ENCODE results near the gene DOCK9.

The DOCK9 gene

DNA sequence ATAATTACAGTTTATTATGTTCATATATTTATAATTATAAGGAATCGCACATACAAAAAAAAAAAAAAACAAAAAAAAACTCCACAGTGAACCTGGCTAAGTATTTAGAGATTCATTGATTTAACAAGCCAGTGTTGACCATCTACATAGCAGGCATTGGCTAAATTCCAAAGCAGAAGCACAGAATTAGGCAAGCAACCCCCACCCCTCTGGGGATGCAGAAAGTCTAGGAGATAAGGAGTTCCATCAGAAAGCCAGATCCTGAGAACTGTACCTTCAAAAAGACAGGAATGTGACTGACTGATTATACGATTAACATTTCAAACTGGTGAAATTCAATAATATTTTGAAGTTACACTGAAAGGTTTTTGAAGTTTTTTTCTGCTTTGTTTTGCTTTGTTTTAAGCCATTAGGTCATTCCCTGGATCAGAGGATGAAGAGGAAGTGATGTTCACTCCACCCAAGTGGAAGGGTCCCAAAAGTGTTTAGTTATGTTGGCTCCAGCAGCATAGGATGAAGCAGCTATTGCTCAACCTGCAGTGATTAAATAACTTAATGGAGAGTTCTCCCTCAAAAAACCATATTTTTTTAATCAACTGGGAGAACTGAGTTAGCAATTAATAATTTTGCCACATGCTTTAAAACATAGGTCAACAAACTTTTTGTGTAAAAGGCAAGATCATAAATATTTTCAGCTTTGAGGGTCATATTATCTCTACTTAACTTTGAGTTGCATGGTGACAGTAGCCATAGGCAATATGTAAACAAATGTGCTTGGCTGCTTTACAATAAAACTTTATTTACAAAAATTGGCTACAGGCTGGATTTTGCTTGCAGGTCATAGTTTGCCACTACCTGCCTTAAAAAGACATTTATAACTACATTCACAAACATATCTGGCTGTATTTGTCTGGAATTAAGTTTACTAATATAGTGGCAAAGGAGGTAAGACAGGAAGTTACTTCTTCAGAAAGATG lies 49.6 kb downstream of the DOCK9 start:
- TF ChIP-seq TAF1 (IDR thresholded peaks at IDR 0.05; ENCODE audit: low read depth) (no peak), RAD21 (IDR thresholded peaks at IDR 0.05; ENCODE audit: low read depth) (no peak), TCF12 (IDR thresholded peaks at IDR 0.05; ENCODE audit: low read depth) (no peak), CEBPB (IDR thresholded peaks at IDR 0.05) (no peak), YY1 (IDR thresholded peaks at IDR 0.05; ENCODE audit: low read depth) (no peak), TEAD4 (IDR thresholded peaks at IDR 0.05) (no peak), FOXM1 (IDR thresholded peaks at IDR 0.05; ENCODE audit: borderline replicate concordance, low read depth) (no peak), EGR1 (IDR thresholded peaks at IDR 0.05) (no peak), NFIC (IDR thresholded peaks at IDR 0.05) (no peak), CREB1 (IDR thresholded peaks at IDR 0.05; ENCODE audit: low read depth) (no peak), ZBTB7A (IDR thresholded peaks at IDR 0.05; ENCODE audit: low read depth) (no peak), EP300 (IDR thresholded peaks at IDR 0.05; ENCODE audit: borderline replicate concordance) (no peak)
- TF ChIP-seq, protein P1, sequence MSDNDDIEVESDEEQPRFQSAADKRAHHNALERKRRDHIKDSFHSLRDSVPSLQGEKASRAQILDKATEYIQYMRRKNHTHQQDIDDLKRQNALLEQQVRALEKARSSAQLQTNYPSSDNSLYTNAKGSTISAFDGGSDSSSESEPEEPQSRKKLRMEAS (IDR thresholded peaks at IDR 0.05): no peak
- TF ChIP-seq, protein P2, sequence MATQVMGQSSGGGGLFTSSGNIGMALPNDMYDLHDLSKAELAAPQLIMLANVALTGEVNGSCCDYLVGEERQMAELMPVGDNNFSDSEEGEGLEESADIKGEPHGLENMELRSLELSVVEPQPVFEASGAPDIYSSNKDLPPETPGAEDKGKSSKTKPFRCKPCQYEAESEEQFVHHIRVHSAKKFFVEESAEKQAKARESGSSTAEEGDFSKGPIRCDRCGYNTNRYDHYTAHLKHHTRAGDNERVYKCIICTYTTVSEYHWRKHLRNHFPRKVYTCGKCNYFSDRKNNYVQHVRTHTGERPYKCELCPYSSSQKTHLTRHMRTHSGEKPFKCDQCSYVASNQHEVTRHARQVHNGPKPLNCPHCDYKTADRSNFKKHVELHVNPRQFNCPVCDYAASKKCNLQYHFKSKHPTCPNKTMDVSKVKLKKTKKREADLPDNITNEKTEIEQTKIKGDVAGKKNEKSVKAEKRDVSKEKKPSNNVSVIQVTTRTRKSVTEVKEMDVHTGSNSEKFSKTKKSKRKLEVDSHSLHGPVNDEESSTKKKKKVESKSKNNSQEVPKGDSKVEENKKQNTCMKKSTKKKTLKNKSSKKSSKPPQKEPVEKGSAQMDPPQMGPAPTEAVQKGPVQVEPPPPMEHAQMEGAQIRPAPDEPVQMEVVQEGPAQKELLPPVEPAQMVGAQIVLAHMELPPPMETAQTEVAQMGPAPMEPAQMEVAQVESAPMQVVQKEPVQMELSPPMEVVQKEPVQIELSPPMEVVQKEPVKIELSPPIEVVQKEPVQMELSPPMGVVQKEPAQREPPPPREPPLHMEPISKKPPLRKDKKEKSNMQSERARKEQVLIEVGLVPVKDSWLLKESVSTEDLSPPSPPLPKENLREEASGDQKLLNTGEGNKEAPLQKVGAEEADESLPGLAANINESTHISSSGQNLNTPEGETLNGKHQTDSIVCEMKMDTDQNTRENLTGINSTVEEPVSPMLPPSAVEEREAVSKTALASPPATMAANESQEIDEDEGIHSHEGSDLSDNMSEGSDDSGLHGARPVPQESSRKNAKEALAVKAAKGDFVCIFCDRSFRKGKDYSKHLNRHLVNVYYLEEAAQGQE (IDR thresholded peaks at IDR 0.05; ENCODE audit: low read depth): no peak

DNA sequence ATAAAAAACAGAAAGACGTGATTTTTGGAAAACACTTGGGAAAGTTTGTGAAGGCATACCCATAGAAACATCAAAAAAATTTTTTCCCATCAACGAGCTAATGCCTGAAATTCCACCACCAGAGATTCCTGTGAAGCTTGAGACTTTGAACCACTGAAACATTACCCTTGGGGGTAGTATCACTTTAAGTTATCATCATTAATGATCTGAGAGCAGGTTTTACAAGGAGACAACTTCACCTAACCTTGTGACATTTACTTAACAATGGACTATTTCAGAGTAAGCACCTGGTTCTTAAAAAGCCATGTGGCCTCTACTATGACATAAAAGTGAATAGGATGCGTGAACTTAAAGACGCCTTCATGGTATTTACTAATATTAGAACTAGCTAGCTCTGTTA lies 51.9 kb downstream of the DOCK9 start:
- no peak for TF ChIP-seq RAD21 (IDR thresholded peaks at IDR 0.05; ENCODE audit: low read depth)
- TF ChIP-seq, protein P2 (IDR thresholded peaks at IDR 0.05; ENCODE audit: low read depth): no peak
- no peak for TF ChIP-seq TCF12 (IDR thresholded peaks at IDR 0.05; ENCODE audit: low read depth)
- no peak for TF ChIP-seq CREB1 (IDR thresholded peaks at IDR 0.05; ENCODE audit: low read depth)
- TF ChIP-seq EP300 (IDR thresholded peaks at IDR 0.05; ENCODE audit: borderline replicate concordance): no peak
- no peak for TF ChIP-seq TAF1 (IDR thresholded peaks at IDR 0.05; ENCODE audit: low read depth)
- TF ChIP-seq, protein P1 (IDR thresholded peaks at IDR 0.05): no peak
- no peak for TF ChIP-seq CEBPB (IDR thresholded peaks at IDR 0.05)
- no peak for TF ChIP-seq EGR1 (IDR thresholded peaks at IDR 0.05)

DNA sequence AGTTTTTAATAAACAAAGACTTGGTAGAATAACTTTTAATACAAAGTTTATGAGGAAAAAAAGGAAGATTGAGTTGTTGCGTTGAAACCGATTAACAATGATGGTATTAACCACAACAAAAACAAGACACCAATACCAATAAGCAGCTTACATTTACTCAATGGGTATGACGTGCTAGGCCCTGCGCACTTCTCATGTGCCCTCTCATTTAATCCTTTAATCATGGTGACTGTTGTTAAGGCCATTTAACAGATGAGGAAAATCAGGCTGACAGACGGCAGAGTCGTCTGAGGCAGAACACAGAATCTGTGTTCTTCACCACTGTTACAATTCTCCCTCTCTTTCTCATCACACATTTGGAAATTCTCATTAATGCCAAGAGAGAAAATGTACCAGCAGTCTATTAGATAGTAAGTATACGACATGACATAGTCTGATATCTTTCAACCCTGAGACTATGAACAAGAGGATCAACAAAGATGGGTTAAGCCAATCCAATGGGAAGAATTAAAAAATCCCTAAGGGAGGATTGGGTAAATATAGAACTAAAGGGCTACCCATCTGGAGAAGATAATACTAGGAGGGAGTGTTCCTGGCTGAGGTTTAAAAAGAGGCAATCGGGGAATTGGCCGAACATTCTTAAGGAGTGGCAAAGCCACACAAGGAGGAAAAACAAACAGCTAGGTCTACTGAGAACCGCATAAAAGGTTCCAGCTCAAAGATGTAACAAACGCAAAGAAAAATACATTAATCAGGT lies 54.0 kb downstream of the DOCK9 start:
- TF ChIP-seq, protein P1 (IDR thresholded peaks at IDR 0.05): no peak
- TF ChIP-seq, protein P2 (IDR thresholded peaks at IDR 0.05; ENCODE audit: low read depth): no peak
- TF ChIP-seq EGR1 (IDR thresholded peaks at IDR 0.05) (no peak), CEBPB (IDR thresholded peaks at IDR 0.05) (no peak), EP300 (IDR thresholded peaks at IDR 0.05; ENCODE audit: borderline replicate concordance) (no peak), TCF12 (IDR thresholded peaks at IDR 0.05; ENCODE audit: low read depth) (no peak), RAD21 (IDR thresholded peaks at IDR 0.05; ENCODE audit: low read depth) (no peak), TEAD4 (IDR thresholded peaks at IDR 0.05) (no peak), CREB1 (IDR thresholded peaks at IDR 0.05; ENCODE audit: low read depth) (no peak), NFIC (IDR thresholded peaks at IDR 0.05) (no peak), TAF1 (IDR thresholded peaks at IDR 0.05; ENCODE audit: low read depth) (no peak)
- TF ChIP-seq, protein P3, sequence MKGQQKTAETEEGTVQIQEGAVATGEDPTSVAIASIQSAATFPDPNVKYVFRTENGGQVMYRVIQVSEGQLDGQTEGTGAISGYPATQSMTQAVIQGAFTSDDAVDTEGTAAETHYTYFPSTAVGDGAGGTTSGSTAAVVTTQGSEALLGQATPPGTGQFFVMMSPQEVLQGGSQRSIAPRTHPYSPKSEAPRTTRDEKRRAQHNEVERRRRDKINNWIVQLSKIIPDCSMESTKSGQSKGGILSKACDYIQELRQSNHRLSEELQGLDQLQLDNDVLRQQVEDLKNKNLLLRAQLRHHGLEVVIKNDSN (IDR thresholded peaks at IDR 0.05): no peak

DNA sequence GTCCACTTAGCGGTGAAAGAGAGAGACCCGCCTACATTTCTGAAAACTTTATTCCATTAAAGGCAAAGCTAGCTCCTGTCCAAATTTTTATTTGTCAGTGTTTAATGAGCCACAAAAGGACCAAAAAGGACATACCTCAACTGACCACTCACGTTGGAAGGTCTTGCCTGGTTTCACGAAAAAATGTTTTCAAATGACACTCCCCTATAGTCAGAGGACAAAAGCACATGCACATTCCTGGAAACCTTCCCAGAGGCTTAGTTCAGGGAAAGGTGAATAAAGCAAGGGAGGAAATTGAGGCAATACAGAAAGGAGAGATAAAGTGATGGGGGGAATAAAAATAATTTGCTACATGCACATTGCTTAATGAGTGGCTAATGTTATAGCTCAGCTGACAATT lies 55.6 kb downstream of the DOCK9 start:
- TF ChIP-seq FOXM1 (IDR thresholded peaks at IDR 0.05; ENCODE audit: borderline replicate concordance, low read depth): no peak
- TF ChIP-seq RAD21 (IDR thresholded peaks at IDR 0.05; ENCODE audit: low read depth): no peak
- TF ChIP-seq TEAD4 (IDR thresholded peaks at IDR 0.05): no peak; the same call in 1 of the 2 replicates
- 0 out of 2 replicates have a peak, but pooled peaks have one; percentile 11 for TF ChIP-seq NFIC (IDR thresholded peaks at IDR 0.05)
- no peak for TF ChIP-seq CEBPB (IDR thresholded peaks at IDR 0.05)
